Subcutaneous adipose tissue (tissue), 4 donors: Measurements from ENCODE around the gene PRSS1. TPM values are rescaled to one million over a fixed set of nuclear protein-coding genes. Genes with fewer than 3 reads are reported as not detected.

Experiments
- total RNA-seq, 4 donors: library from RNA; depleted of rRNA; stranded (reverse); fragments of >200 nt; gene quantifications; one replicate each; pipeline ENCODE4 v1.1.0, GENCODE V29; 2016
- TF ChIP-seq, protein P1 (sequence below): fragments of 450-650 bp; IDR thresholded peaks from one replicate; pipeline ENCODE4 v1.5.1; 2016; ENCODE audit warnings: low read depth, mild to moderate bottlenecking, control low read depth, antibody characterized with exemption, moderate library complexity

The PRSS1 gene
- total RNA-seq, 4 donors from 2014 or later = not detected

DNA sequence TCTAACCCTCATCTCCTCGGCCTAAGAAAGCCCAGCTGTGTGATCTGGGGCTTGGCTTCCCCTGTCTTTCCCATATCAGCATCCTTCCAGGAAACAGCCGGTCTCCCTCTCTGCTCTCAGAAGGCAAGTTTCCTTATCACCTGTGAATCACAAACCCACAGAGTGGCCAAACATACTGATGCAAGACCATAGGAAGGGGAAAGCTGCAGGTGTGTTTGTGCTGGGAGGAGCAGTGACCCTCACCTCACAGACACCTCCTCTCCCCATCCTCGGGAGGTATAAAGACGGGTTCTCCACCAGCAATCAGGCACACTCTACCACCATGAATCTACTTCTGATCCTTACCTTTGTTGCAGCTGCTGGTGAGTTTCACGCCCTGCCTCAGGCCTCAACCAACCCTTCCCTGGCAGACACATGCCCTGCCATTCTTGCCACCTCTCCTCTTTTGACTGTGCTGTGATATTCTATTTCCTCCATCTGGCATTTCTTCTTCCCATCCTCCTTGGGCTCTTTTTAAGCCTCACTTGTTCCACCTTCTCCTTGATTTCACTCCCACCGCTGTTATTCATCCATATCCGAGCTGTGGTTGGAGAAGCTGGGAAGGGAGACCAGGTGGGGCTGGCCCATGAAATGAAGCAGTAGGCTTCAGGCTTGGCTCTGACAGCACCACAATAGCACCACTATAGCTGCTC is 21.5 kb downstream of the PRSS1 start, which contains the start of gene PRSS2:
Gene PRSS2, plus strand, starts transcription at position 310 of the 692 bp plus-strand sequence. Its CDS starts 13 bp downstream, at position 323.
- TF ChIP-seq, protein P1, sequence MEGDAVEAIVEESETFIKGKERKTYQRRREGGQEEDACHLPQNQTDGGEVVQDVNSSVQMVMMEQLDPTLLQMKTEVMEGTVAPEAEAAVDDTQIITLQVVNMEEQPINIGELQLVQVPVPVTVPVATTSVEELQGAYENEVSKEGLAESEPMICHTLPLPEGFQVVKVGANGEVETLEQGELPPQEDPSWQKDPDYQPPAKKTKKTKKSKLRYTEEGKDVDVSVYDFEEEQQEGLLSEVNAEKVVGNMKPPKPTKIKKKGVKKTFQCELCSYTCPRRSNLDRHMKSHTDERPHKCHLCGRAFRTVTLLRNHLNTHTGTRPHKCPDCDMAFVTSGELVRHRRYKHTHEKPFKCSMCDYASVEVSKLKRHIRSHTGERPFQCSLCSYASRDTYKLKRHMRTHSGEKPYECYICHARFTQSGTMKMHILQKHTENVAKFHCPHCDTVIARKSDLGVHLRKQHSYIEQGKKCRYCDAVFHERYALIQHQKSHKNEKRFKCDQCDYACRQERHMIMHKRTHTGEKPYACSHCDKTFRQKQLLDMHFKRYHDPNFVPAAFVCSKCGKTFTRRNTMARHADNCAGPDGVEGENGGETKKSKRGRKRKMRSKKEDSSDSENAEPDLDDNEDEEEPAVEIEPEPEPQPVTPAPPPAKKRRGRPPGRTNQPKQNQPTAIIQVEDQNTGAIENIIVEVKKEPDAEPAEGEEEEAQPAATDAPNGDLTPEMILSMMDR = no peak

DNA sequence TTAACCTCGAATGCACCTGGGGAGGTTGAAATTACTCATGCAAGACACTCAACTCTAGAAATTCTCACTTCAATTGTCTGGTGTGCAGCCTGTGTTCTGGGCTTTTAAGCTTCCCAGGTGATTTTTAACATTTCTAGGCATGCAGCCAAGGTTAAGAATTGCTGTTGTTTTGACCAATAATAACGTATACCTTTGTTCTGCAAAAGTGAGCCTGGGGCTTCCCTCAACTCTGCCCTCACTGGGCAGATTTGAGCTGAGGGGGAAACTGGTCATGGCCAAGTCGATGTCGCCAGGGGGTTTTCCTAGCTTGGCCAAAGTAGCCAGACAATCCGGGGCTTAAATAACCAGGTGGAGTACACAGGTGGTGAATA is 22.1 kb downstream of the PRSS1 start:
- TF ChIP-seq, protein P1 = no peak

DNA sequence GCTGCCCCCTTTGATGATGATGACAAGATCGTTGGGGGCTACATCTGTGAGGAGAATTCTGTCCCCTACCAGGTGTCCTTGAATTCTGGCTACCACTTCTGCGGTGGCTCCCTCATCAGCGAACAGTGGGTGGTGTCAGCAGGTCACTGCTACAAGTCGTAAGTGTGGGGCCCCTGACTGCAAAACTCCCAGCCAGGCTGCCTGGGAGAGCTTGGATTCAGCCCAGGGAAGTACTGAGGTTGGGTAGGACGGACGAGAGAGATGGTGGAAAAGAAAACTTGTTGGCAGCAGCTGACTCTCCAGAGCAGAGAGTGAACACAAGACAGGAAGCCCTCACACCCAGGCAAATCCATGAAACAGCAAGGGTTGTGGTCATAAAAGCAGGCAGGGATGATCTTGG is 22.8 kb downstream of the PRSS1 start:
- TF ChIP-seq, protein P1 = no peak

DNA sequence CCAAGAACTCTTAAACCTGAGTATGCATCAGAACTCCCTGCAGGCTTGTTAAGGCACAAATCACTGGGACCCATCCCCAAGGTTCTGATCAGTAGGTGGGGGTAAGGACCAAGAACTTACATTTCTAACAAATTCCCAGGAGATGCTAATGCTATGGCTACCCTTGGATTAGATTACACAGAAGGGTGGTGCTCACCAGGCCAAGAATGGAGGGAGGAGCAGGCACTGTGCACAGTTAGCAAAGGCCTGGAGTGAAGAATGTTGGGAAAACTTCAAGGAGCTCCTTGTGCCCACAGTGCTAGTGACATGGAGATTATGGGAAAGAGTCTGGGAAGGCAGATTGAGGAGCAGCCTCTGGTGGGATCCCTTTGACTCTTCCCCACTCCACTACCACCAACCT is 23.4 kb downstream of the PRSS1 start:
- TF ChIP-seq, protein P1 = no peak

DNA sequence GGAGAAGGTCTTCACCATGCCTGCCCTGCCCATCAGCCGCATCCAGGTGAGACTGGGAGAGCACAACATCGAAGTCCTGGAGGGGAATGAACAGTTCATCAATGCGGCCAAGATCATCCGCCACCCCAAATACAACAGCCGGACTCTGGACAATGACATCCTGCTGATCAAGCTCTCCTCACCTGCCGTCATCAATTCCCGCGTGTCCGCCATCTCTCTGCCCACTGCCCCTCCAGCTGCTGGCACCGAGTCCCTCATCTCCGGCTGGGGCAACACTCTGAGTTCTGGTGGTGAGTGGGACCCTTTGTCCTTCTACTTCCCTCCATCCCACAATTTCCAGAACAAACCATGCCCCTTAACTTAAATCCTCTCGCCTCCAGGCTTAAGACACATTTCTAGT is 24.0 kb downstream of the PRSS1 start:
- TF ChIP-seq, protein P1 = no peak

DNA sequence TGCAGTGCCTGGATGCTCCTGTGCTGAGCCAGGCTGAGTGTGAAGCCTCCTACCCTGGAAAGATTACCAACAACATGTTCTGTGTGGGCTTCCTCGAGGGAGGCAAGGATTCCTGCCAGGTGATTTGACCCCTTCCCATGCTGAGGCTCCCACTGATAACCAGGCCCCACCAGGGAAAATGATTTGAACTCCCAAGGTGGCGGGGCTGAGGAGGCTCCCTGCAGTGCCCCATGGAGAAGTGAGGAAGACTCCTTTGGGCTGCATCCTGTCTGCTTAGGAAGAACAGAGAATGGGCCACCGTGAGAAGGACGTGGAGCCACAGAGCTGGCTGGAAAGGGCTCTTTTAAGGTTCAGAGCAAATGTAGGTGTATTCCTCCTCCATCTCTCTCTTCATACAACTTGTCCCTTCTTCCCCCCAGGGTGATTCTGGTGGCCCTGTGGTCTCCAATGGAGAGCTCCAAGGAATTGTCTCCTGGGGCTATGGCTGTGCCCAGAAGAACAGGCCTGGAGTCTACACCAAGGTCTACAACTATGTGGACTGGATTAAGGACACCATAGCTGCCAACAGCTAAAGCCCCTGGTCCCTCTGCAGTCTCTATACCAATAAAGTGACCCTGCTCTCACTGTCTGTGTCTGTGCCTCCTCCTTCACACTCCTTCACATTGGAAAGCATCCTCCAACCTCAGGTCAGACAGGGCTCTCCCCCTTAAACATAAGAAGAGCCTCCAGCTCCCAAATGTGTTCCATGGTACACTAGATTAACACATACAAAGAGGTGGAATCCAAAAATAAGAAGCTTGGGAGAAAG is 24.9 kb downstream of the PRSS1 start:
- TF ChIP-seq, protein P1 = no peak

DNA sequence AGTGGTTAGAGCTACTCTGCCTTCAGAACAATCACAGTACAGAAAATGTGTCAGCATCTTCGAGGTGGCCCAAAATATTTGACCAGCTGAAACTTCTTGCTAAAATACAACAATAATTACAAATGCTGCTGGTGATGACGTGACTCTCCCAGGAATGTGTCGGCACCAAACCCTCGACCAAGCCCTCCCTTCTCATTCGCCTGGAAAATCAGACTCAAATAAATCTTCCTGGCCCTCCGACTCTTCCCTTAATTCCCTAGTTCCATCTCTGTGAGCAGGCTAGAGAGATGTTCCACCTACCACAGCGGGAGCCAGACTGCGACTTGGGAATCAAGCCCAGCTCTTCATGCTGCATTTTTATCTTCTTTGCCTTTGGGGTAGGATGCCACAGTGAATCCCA is 25.6 kb downstream of the PRSS1 start:
- TF ChIP-seq, protein P1 = no peak
